ENCODE results near the gene ZNF598. TPM values are rescaled to one million over a fixed set of nuclear protein-coding genes. Genes with fewer than 3 reads are reported as not detected.

ZNF598 gene
- total RNA-seq, 2 donors from 2014 or later, result 45.6 to 49.5 TPM

DNA sequence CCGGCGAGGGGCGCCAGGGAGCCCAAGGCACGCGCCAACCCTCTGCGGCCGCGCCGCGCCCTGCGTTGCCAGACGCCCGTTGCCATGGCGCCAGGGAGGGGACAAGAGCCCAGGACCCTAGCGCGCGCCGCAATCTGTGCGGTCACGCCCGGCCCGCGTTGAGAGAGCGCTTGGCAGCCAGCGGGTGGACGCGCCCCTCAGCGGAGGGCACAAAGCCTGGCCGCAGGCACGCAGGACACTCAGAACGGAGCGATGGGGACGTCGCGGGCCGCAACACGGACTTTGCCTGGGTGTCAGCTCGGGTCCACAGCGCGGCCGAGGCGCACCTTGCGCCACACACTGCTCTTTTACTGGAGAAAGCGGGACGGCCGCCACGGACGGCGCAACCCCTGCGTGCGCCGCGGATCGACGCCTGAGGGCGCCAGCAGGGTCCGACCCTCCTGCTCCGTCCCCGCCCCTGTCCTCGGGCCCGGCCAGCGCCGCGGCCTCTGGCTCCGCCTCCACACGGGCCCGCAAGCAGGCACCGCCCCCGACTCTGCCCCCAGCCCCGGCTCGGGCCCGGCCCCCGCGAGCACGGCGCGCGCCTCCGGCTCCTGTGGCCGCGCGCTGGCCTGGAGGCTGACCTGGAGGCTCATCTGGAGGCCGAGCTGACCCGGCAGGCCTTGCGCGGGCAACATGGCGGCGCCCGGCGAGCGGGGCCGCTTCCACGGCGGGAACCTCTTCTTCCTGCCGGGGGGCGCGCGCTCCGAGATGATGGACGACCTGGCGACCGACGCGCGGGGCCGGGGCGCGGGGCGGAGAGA lies 25.9 kb downstream of the ZNF598 start, which contains the start of gene GFER:
TSS of gene GFER (plus strand) at position 650 of the 803 bp plus-strand sequence. CDS start at position 676, 26 bp downstream.
- Mint-ChIP-seq H3K4me3 (peak within 1 kb of the TSS; percentile 81), H3K27ac (peak within 1 kb of the TSS; percentile 89), H3K4me1 (peaks cover 5% of the 10 kb centered on the region), H3K36me3 (ENCODE audit: low read depth) (peaks cover 10% of the 10 kb centered on the region), H3K27me3 (ENCODE audit: insufficient read depth) (peaks cover 49% of the 10 kb centered on the region), H3K9me3 (no peaks in the 10 kb centered on the region)
- H3K27me3 ChIP-seq (ENCODE audit: control insufficient read depth, insufficient read depth, low read length, poor library complexity, severe bottlenecking), result peaks cover 56% of the 10 kb centered on the region
- peak within 1 kb of the TSS; percentile 80 for H3K9ac ChIP-seq (ENCODE audit: extremely low read depth, low read length, poor library complexity, severe bottlenecking)
- H3K36me3 ChIP-seq (ENCODE audit: control insufficient read depth, insufficient read depth, low read length), result peaks cover 23% of the 10 kb centered on the region
- H3K9me3 ChIP-seq (ENCODE audit: control insufficient read depth, low read length), result no peaks in the 10 kb centered on the region
- TF ChIP-seq, protein P1, sequence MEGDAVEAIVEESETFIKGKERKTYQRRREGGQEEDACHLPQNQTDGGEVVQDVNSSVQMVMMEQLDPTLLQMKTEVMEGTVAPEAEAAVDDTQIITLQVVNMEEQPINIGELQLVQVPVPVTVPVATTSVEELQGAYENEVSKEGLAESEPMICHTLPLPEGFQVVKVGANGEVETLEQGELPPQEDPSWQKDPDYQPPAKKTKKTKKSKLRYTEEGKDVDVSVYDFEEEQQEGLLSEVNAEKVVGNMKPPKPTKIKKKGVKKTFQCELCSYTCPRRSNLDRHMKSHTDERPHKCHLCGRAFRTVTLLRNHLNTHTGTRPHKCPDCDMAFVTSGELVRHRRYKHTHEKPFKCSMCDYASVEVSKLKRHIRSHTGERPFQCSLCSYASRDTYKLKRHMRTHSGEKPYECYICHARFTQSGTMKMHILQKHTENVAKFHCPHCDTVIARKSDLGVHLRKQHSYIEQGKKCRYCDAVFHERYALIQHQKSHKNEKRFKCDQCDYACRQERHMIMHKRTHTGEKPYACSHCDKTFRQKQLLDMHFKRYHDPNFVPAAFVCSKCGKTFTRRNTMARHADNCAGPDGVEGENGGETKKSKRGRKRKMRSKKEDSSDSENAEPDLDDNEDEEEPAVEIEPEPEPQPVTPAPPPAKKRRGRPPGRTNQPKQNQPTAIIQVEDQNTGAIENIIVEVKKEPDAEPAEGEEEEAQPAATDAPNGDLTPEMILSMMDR (conservative IDR thresholded peaks at IDR 0.05), result peak; percentile 67
- WGBS, 2 experiments (ENCODE audit: insufficient coverage in 1 of 2, insufficient read length in 1 of 2), result 0 to 1% methylated on average over 55 to 109 of the region's 109 CpGs
- no peaks in the 10 kb centered on the region for H3K4me1 ChIP-seq (ENCODE audit: control insufficient read depth, insufficient read depth, low read length)
- H3K27ac ChIP-seq (ENCODE audit: low read depth, low read length), result peak within 1 kb of the TSS; percentile 97
- peak within 1 kb of the TSS; percentile 82 for H3K4me3 ChIP-seq (ENCODE audit: low read length)
- DNase-seq, result peak; percentile 98

DNA sequence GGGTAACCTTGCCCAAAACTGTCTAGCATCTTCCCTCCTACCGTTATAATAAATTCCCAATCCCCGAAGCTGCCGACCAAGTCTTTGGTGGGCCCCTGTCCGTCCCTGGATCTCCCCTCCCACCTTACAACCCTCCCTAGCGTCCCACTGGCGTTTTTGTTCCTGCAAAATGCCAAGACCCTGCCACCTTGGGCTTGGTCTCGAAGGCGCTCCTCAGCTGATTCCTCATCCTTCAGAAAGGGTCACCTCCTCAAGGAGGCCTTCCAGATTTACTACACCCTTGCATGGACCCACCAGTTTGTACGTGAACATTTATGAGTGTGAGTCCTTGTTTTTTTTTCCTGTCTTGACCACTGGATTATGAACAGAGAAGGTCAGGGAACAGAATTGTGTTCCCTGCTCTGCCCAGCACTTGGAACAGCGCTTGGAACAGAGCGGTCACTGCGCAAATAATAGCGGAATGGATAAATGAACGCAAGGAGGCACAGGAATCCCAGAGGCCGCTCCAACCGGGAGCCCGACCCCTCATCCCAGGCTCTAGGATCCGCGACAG lies 26.6 kb downstream of the ZNF598 start:
- 40% methylated on average over 12 to 19 of the region's 19 CpGs for WGBS, 2 experiments (ENCODE audit: insufficient coverage in 1 of 2, insufficient read length in 1 of 2)
- H3K27ac Mint-ChIP-seq, result no peak overlapping the region
- no peaks in the 10 kb centered on the region for H3K9me3 Mint-ChIP-seq
- TF ChIP-seq, protein P1 (conservative IDR thresholded peaks at IDR 0.05), result no peak
- H3K4me3 ChIP-seq (ENCODE audit: low read length), result peak overlapping the region; percentile 82
- peaks cover 29% of the 10 kb centered on the region for H3K36me3 ChIP-seq (ENCODE audit: control insufficient read depth, insufficient read depth, low read length)
- peaks cover 52% of the 10 kb centered on the region for H3K27me3 ChIP-seq (ENCODE audit: control insufficient read depth, insufficient read depth, low read length, poor library complexity, severe bottlenecking)
- no peak for DNase-seq
- peaks cover 5% of the 10 kb centered on the region for H3K4me1 Mint-ChIP-seq
- no peaks in the 10 kb centered on the region for H3K4me1 ChIP-seq (ENCODE audit: control insufficient read depth, insufficient read depth, low read length)
- H3K36me3 Mint-ChIP-seq (ENCODE audit: low read depth), result peaks cover 10% of the 10 kb centered on the region
- H3K9ac ChIP-seq (ENCODE audit: extremely low read depth, low read length, poor library complexity, severe bottlenecking), result no peak overlapping the region
- H3K27me3 Mint-ChIP-seq (ENCODE audit: insufficient read depth), result peaks cover 43% of the 10 kb centered on the region
- peak overlapping the region; percentile 81 for H3K4me3 Mint-ChIP-seq
- H3K9me3 ChIP-seq (ENCODE audit: control insufficient read depth, low read length), result no peaks in the 10 kb centered on the region
- H3K27ac ChIP-seq (ENCODE audit: low read depth, low read length), result peak overlapping the region; percentile 97

DNA sequence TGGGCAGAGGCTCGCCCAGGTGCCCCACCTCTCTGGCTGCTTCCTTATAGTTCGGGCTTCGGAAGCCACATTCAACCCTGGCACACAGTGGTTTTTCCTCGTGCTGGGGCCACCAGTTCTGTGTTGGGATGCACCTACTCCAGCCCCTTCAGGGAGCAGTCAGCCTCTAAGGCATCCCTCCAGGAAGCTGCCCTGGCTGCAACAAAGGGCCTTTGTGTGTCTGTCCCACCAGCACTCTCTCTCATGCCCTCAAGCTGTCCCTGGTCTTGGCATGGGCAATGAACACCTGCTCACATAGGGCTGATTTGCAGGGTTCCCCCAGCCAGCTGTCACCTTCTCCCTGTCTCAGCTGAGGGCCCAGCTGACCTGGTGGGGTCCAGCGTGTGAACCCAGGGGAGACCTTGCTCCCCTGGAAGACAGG lies 27.6 kb downstream of the ZNF598 start:
- H3K4me1 ChIP-seq (ENCODE audit: control insufficient read depth, insufficient read depth, low read length), result no peaks in the 10 kb centered on the region
- H3K9me3 Mint-ChIP-seq, result no peaks in the 10 kb centered on the region
- peaks cover 9% of the 10 kb centered on the region for H3K36me3 Mint-ChIP-seq (ENCODE audit: low read depth)
- DNase-seq, result no peak
- H3K27me3 Mint-ChIP-seq (ENCODE audit: insufficient read depth), result peaks cover 41% of the 10 kb centered on the region
- peaks cover 29% of the 10 kb centered on the region for H3K36me3 ChIP-seq (ENCODE audit: control insufficient read depth, insufficient read depth, low read length)
- H3K27ac Mint-ChIP-seq, result no peak overlapping the region
- H3K9ac ChIP-seq (ENCODE audit: extremely low read depth, low read length, poor library complexity, severe bottlenecking), result no peak overlapping the region
- H3K27ac ChIP-seq (ENCODE audit: low read depth, low read length), result peak overlapping the region; percentile 12
- no peak overlapping the region for H3K4me3 Mint-ChIP-seq
- H3K9me3 ChIP-seq (ENCODE audit: control insufficient read depth, low read length), result no peaks in the 10 kb centered on the region
- H3K4me3 ChIP-seq (ENCODE audit: low read length), result no peak overlapping the region
- TF ChIP-seq, protein P1 (conservative IDR thresholded peaks at IDR 0.05), result no peak
- H3K27me3 ChIP-seq (ENCODE audit: control insufficient read depth, insufficient read depth, low read length, poor library complexity, severe bottlenecking), result peaks cover 47% of the 10 kb centered on the region
- 77 to 81% methylated on average over 5 of the region's 5 CpGs for WGBS, 2 experiments (ENCODE audit: insufficient coverage in 1 of 2, insufficient read length in 1 of 2)
- peaks cover 5% of the 10 kb centered on the region for H3K4me1 Mint-ChIP-seq

Data from endodermal cell (in vitro differentiated cells).